Neuronal stem cell (in vitro differentiated cells): ENCODE data around the gene ITGB5.

Source experiments
- DNase-seq: peaks from one replicate; pipeline ENCODE4 v3.0.0-alpha.2; 2013; ENCODE audit warnings: low spot score
- H2AFZ ChIP-seq: one replicate; pipeline ENCODE4 v1.6.1; 2013; ENCODE audit warnings: mild to moderate bottlenecking, low read length, inconsistent platforms
- H2AK5ac ChIP-seq: 2 replicates; pipeline ENCODE4 v1.6.1; 2013; ENCODE audit warnings: low read depth, mild to moderate bottlenecking, inconsistent platforms, low read length, moderate library complexity, mixed read lengths
- H2BK120ac ChIP-seq: 2 replicates; pipeline ENCODE4 v1.6.1; 2013; ENCODE audit warnings: low read depth, mild to moderate bottlenecking, inconsistent platforms, low read length, moderate library complexity, mixed read lengths
- H2BK12ac ChIP-seq: one replicate; pipeline ENCODE4 v1.6.1; 2013; ENCODE audit warnings: low read length, inconsistent platforms
- H2BK15ac ChIP-seq: 2 replicates; pipeline ENCODE4 v1.6.1; 2013; ENCODE audit warnings: mild to moderate bottlenecking, low read length, inconsistent platforms, mixed read lengths
- H2BK5ac ChIP-seq: one replicate; pipeline ENCODE4 v1.6.1; 2013; ENCODE audit warnings: inconsistent platforms, mild to moderate bottlenecking, low read length, moderate library complexity
- H3K14ac ChIP-seq: one replicate; pipeline ENCODE4 v1.6.1; 2013; ENCODE audit warnings: low read length, inconsistent platforms
- H3K18ac ChIP-seq: 2 replicates; pipeline ENCODE4 v1.6.1; 2013; ENCODE audit warnings: low read length, inconsistent platforms
- H3K23ac ChIP-seq: 2 replicates; pipeline ENCODE4 v1.6.1; 2013; ENCODE audit warnings: low read depth, mild to moderate bottlenecking, mixed read lengths, low read length, inconsistent platforms; ENCODE audit not compliant: poor library complexity
- H3K27ac ChIP-seq: replicated peaks from 3 replicates; pipeline ENCODE4 v1.5.1; 2013; ENCODE audit warnings: low read length, inconsistent platforms
- H3K27me3 ChIP-seq, 3 experiments: 2 replicates each; pipeline ENCODE4 v1.6.1; 2013; ENCODE audit warnings: low read length in 3 of 3, mild to moderate bottlenecking in 2 of 3, inconsistent platforms in 1 of 3, low read depth in 1 of 3, mixed read lengths in 1 of 3, moderate library complexity in 1 of 3; ENCODE audit not compliant: control insufficient read depth in 3 of 3, insufficient read depth in 3 of 3
- H3K36me3 ChIP-seq, 2 donors: replicated peaks in 1 of 2; 2 replicates each; pipeline ENCODE4 v1.6.1; 2013; ENCODE audit warnings: low read length in 2 of 2; ENCODE audit not compliant: control insufficient read depth in 2 of 2, insufficient read depth in 2 of 2
- H3K4ac ChIP-seq: 2 replicates; pipeline ENCODE4 v1.6.1; 2013; ENCODE audit warnings: inconsistent platforms, mild to moderate bottlenecking, low read length, moderate library complexity
- H3K4me1 ChIP-seq, 2 donors: 1 replicate in 1 of 2; 2 replicates in 1 of 2; pipeline ENCODE4 v1.6.1; 2013; ENCODE audit warnings: low read length in 2 of 2, low read depth in 1 of 2; ENCODE audit not compliant: control insufficient read depth in 2 of 2, insufficient read depth in 1 of 2
- H3K4me2 ChIP-seq: one replicate; pipeline ENCODE4 v1.6.1; 2013; ENCODE audit warnings: mild to moderate bottlenecking, low read length, inconsistent platforms; ENCODE audit not compliant: insufficient read depth, poor library complexity, severe bottlenecking
- H3K4me3 ChIP-seq, 2 donors: 2 replicates each; pipeline ENCODE4 v1.5.1; 2013; ENCODE audit warnings: low read length in 2 of 2, mild to moderate bottlenecking in 2 of 2, inconsistent platforms in 1 of 2, moderate library complexity in 1 of 2
- H3K79me1 ChIP-seq: one replicate; pipeline ENCODE4 v1.6.1; 2013; ENCODE audit warnings: low read depth, mild to moderate bottlenecking, inconsistent platforms, low read length, moderate library complexity
- H3K9ac ChIP-seq: one replicate; pipeline ENCODE4 v1.6.1; 2013; ENCODE audit warnings: mild to moderate bottlenecking, low read depth, low read length, inconsistent platforms; ENCODE audit not compliant: poor library complexity
- H3K9me3 ChIP-seq, 2 donors: replicated peaks in 1 of 2; 2 replicates each; pipeline versions ENCODE3 to v1.6.1; 2013; ENCODE audit warnings: low read length in 2 of 2, mild to moderate bottlenecking in 2 of 2, inconsistent platforms in 1 of 2, low read depth in 1 of 2, mixed read lengths in 1 of 2, moderate library complexity in 1 of 2; ENCODE audit not compliant: control insufficient read depth in 2 of 2, insufficient read depth in 1 of 2
- H4K8ac ChIP-seq: one replicate; pipeline ENCODE4 v1.6.1; 2013; ENCODE audit warnings: low read depth, mild to moderate bottlenecking, inconsistent platforms, low read length, moderate library complexity
- H4K91ac ChIP-seq: one replicate; pipeline ENCODE4 v1.6.1; 2013; ENCODE audit warnings: low read length, low read depth, mild to moderate bottlenecking, inconsistent platforms; ENCODE audit not compliant: poor library complexity
- WGBS, 2 donors: extraction: QIAGEN DNeasy Blood & Tissue Kit; methylation state at CpG; one replicate each; pipeline ENCODE4 v1.1.7; 2013; ENCODE audit warnings: missing lambda C conversion rate in 2 of 2, mixed read lengths in 1 of 2; ENCODE audit not compliant: insufficient read length in 2 of 2, insufficient replicate concordance in 1 of 2; ENCODE audit errors: extremely low coverage in 2 of 2; 5-methylcytosine and 5-hydroxymethylcytosine counted together

ITGB5 gene

DNA sequence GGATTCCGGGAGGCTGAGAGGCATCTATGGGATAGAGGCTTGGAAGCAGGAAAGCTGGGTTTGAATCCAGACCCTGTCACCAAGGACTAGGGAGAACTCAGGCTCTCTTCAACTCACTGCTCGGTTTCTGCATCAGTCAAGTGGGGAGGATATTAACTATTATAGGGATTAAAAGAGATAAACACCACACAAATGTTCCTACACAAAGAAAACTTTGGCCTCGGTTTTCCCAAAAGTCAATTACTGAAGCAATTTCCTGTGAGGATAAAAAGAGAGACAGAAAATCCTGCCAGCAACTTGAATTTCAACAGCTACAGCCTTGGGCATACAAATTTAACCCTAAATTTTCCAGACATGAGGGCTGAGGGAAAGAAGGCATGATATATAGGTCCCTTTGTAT lies 36.0 kb downstream of the ITGB5 start:
- Histone ChIP-seq H2AK5ac (no peak overlapping the region), H3K18ac (no peak overlapping the region), H2BK12ac (no peak overlapping the region), H3K9me3 (peaks cover 0 to 3% of the 10 kb centered on the region in 2 donors), H3K27me3 (no peaks in the 10 kb centered on the region), H3K4ac (no peak overlapping the region), H2BK120ac (no peak overlapping the region), H4K91ac (no peak overlapping the region), H3K14ac (no peak overlapping the region), H3K23ac (no peak overlapping the region), H3K79me1 (peaks cover 4% of the 10 kb centered on the region), H3K36me3 (peaks cover 6 to 11% of the 10 kb centered on the region in 2 donors), H3K9ac (no peak overlapping the region), H2AFZ (no peak overlapping the region), H3K4me1 (peaks cover 2 to 3% of the 10 kb centered on the region in 2 donors), H2BK5ac (no peak overlapping the region), H3K4me3 (no peak overlapping the region), H3K4me2 (no peak overlapping the region), H3K27ac (no peak overlapping the region), H2BK15ac (no peak overlapping the region), H4K8ac (no peak overlapping the region)
- WGBS, 2 donors, result no CpG with 5 or more reads among the region's 3 CpGs
- no peak for DNase-seq

DNA sequence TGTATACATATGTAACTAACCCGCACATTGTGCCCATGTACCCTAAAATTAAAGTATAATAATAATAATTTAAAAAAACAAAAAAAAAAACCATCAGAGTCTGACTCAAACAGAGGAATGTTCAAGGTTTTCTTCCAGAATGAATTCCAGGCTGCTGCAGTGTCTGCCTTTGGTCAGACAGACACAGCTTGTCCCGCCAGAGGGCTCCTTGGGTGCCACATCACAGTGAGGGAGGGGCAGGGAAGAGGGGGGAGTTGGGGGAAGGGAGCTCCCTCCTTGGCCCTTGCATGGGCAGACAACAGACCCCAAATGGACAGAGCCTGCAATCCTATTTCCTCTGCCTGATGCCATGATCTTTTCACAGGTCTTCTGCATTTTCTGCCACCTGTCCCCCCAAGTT lies 36.5 kb downstream of the ITGB5 start:
- peaks cover 6 to 11% of the 10 kb centered on the region in 2 donors for H3K36me3 ChIP-seq
- H4K8ac ChIP-seq, result no peak overlapping the region
- no peaks in the 10 kb centered on the region for H3K27me3 ChIP-seq
- H2BK120ac ChIP-seq, result no peak overlapping the region
- no peak for DNase-seq
- WGBS, 2 donors, result no CpG with 5 or more reads among the region's 2 CpGs
- H4K91ac ChIP-seq, result no peak overlapping the region
- peaks cover 0 to 3% of the 10 kb centered on the region in 2 donors for H3K9me3 ChIP-seq
- peaks cover 4% of the 10 kb centered on the region for H3K79me1 ChIP-seq
- no peak overlapping the region for H3K4ac ChIP-seq
- no peak overlapping the region for H3K9ac ChIP-seq
- no peak overlapping the region for H3K4me2 ChIP-seq
- no peak overlapping the region for H2AK5ac ChIP-seq
- H2BK12ac ChIP-seq, result no peak overlapping the region
- H2AFZ ChIP-seq, result no peak overlapping the region
- H3K4me1 ChIP-seq, result peaks cover 2 to 3% of the 10 kb centered on the region in 2 donors
- H3K18ac ChIP-seq, result no peak overlapping the region
- H3K27ac ChIP-seq, result no peak overlapping the region
- no peak overlapping the region for H3K23ac ChIP-seq
- no peak overlapping the region for H2BK5ac ChIP-seq
- H3K4me3 ChIP-seq, result no peak overlapping the region
- no peak overlapping the region for H3K14ac ChIP-seq
- H2BK15ac ChIP-seq, result no peak overlapping the region

DNA sequence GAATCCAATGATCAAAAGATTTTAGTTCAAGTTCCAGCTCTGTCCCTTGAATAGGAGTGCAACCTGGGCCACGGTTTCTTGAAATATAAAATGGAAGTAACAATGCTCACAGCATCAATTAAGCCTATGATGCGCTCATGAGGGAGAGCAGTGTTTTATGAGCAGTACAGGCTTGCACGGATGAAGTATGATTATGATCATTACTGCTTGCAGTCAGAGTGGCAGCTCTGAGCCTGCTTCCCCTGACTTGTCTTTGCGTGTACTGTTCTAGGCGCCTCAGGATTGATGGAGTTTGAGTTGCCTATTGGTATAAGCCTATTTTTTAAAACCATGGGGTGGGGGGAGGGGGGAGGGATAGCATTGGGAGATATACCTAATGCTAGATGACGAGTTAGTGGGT lies 37.0 kb downstream of the ITGB5 start:
- no peak overlapping the region for H3K14ac ChIP-seq
- peaks cover 3 to 4% of the 10 kb centered on the region in 2 donors for H3K4me1 ChIP-seq
- no peak overlapping the region for H2BK12ac ChIP-seq
- H3K9ac ChIP-seq, result no peak overlapping the region
- no peak overlapping the region for H2BK5ac ChIP-seq
- no peak overlapping the region for H3K4ac ChIP-seq
- no peak overlapping the region for H2AK5ac ChIP-seq
- no peak overlapping the region for H3K4me3 ChIP-seq
- no peak overlapping the region for H3K23ac ChIP-seq
- H2BK120ac ChIP-seq, result no peak overlapping the region
- no peak overlapping the region for H3K18ac ChIP-seq
- peaks cover 6 to 11% of the 10 kb centered on the region in 2 donors for H3K36me3 ChIP-seq
- H2BK15ac ChIP-seq, result no peak overlapping the region
- no peak overlapping the region for H4K91ac ChIP-seq
- no CpG with 5 or more reads among the region's 6 CpGs for WGBS, 2 donors
- H2AFZ ChIP-seq, result no peak overlapping the region
- no peaks in the 10 kb centered on the region for H3K27me3 ChIP-seq
- peaks cover 0 to 3% of the 10 kb centered on the region in 2 donors for H3K9me3 ChIP-seq
- DNase-seq, result no peak
- H4K8ac ChIP-seq, result no peak overlapping the region
- no peak overlapping the region for H3K27ac ChIP-seq
- no peak overlapping the region for H3K4me2 ChIP-seq
- peaks cover 4% of the 10 kb centered on the region for H3K79me1 ChIP-seq

DNA sequence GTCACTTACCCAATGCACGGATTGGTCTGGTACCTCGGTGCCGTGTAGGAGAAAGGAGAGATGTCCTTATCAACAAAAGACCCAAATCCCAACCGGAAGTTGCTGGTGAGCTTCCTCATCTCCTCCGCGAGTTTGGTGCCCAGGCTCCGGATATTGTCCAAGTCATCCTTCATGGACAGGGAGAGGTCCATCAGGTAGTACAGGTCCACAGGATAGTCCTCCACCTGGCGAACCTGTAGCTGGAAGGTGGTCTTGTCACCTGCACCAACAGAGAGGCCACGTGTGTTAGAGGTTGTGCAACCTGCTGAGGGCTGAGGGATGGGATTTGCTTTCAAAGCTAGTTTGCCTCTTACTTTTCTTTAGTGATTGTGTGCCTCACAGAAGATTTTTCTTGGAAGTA lies 38.9 kb downstream of the ITGB5 start:
- Histone ChIP-seq H3K27ac (no peak overlapping the region), H2BK5ac (no peak overlapping the region), H3K9ac (no peak overlapping the region), H2AFZ (no peak overlapping the region), H2BK120ac (no peak overlapping the region), H3K18ac (no peak overlapping the region), H3K36me3 (peaks cover 6 to 14% of the 10 kb centered on the region in 2 donors), H4K8ac (no peak overlapping the region), H3K4me2 (no peak overlapping the region), H3K14ac (no peak overlapping the region), H3K79me1 (peaks cover 4% of the 10 kb centered on the region), H2BK12ac (no peak overlapping the region), H3K4ac (no peak overlapping the region), H3K27me3 (no peaks in the 10 kb centered on the region), H3K4me3 (peak overlapping the region in 1 of 2 donors; percentile 4), H3K23ac (no peak overlapping the region), H3K4me1 (peaks cover 3 to 4% of the 10 kb centered on the region in 2 donors), H3K9me3 (peaks cover 0 to 3% of the 10 kb centered on the region in 2 donors), H4K91ac (no peak overlapping the region), H2BK15ac (no peak overlapping the region), H2AK5ac (no peak overlapping the region)
- no peak for DNase-seq
- no CpG with 5 or more reads among the region's 9 CpGs for WGBS, 2 donors
